OCI-LY1 (cell line): ENCODE data around the gene PSMD6.

ENCODE experiments used
- H2AFZ ChIP-seq: fragments of 200-600 bp; sonication (generic), shearing (Covaris generic); 2 replicates; pipeline ENCODE4 v1.6.0; 2014; ENCODE audit warnings: antibody characterized with exemption, mild to moderate bottlenecking, low read length
- H3F3A ChIP-seq: fragments of 200-600 bp; sonication (generic), shearing (Covaris generic); 2 replicates; pipeline ENCODE4 v1.6.0; 2014; ENCODE audit warnings: mild to moderate bottlenecking, antibody characterized with exemption, low read length, moderate library complexity; ENCODE audit not compliant: insufficient read depth
- H3K27ac ChIP-seq: fragments of 200-600 bp; sonication (generic); 2 replicates; pipeline ENCODE4 v1.5.1; 2014; ENCODE audit warnings: low read length, mixed run types, mild to moderate bottlenecking, low read depth; ENCODE audit not compliant: poor library complexity, severe bottlenecking
- H3K27me3 ChIP-seq: fragments of 200-600 bp; sonication (generic); 2 replicates; pipeline ENCODE4 v1.6.0; 2014; ENCODE audit warnings: antibody characterized with exemption, mild to moderate bottlenecking, low read length, moderate library complexity; ENCODE audit not compliant: insufficient read depth
- H3K36me3 ChIP-seq: fragments of 200-600 bp; sonication (generic); 2 replicates; pipeline ENCODE4 v1.6.1; 2014; ENCODE audit warnings: mild to moderate bottlenecking, antibody characterized with exemption, low read length, moderate library complexity, mixed read lengths; ENCODE audit not compliant: insufficient read depth
- H3K4me1 ChIP-seq: fragments of 200-600 bp; sonication (generic); 2 replicates; pipeline ENCODE4 v1.5.1; 2014; ENCODE audit warnings: mild to moderate bottlenecking, low read length, moderate library complexity; ENCODE audit not compliant: insufficient read depth, severe bottlenecking
- H3K4me2 ChIP-seq: fragments of 200-600 bp; sonication (generic), shearing (Covaris generic); 2 replicates; pipeline ENCODE4 v1.6.1; 2014; ENCODE audit warnings: low read length
- H3K4me3 ChIP-seq: fragments of 200-600 bp; sonication (generic); 2 replicates; pipeline ENCODE4 v1.5.1; 2014; ENCODE audit warnings: low read length, low read depth, mild to moderate bottlenecking, mixed read lengths; ENCODE audit not compliant: poor library complexity, severe bottlenecking
- H3K79me2 ChIP-seq: fragments of 200-600 bp; shearing (Covaris generic); 2 replicates; pipeline ENCODE4 v1.6.1; 2016; ENCODE audit warnings: mixed run types, low read length, mixed read lengths; ENCODE audit not compliant: insufficient read depth
- H3K9ac ChIP-seq: fragments of 200-600 bp; sonication (generic), shearing (Covaris generic); 2 replicates; pipeline ENCODE4 v1.6.1; 2014; ENCODE audit warnings: mild to moderate bottlenecking, low read length, mixed read lengths
- H3K9me2 ChIP-seq: fragments of 200-600 bp; sonication (generic), shearing (Covaris generic); 2 replicates; pipeline ENCODE4 v1.6.1; 2014; ENCODE audit warnings: low read depth, mild to moderate bottlenecking, low read length, mixed read lengths
- H3K9me3 ChIP-seq: fragments of 200-600 bp; shearing (Covaris generic); 2 replicates; pipeline ENCODE4 v1.6.1; 2014; ENCODE audit warnings: low read length, mixed read lengths
- H4K20me1 ChIP-seq: fragments of 200-600 bp; sonication (generic), shearing (Covaris generic); 2 replicates; pipeline ENCODE4 v1.6.0; 2016; ENCODE audit warnings: mild to moderate bottlenecking, low read length; ENCODE audit not compliant: insufficient read depth
- CTCF ChIP-seq: fragments of 200-600 bp; sonication (generic), shearing (Covaris generic); IDR thresholded peaks from 2 replicates; pipeline ENCODE4 v1.5.1; 2017; ENCODE audit warnings: mild to moderate bottlenecking, antibody characterized with exemption, low read length, moderate library complexity, mixed read lengths
- EZH2 ChIP-seq: fragments of 200-600 bp; sonication (generic), shearing (Covaris generic); IDR thresholded peaks from 2 replicates; pipeline ENCODE4 v1.8.0; 2017; ENCODE audit warnings: borderline replicate concordance, mixed run types, mild to moderate bottlenecking, antibody characterized with exemption, low read length, moderate library complexity, mixed read lengths

Gene PSMD6

GRCh38 chr3:64058566-64058965 lies 35.3 kb upstream of the PSMD6 start:
- no peak overlapping the region for H3K4me3 ChIP-seq
- no peaks in the 10 kb centered on the region for H3F3A ChIP-seq
- H3K27me3 ChIP-seq, result no peaks in the 10 kb centered on the region
- no peaks in the 10 kb centered on the region for H3K9me2 ChIP-seq
- H2AFZ ChIP-seq, result no peak overlapping the region
- no peaks in the 10 kb centered on the region for H3K36me3 ChIP-seq
- no peaks in the 10 kb centered on the region for H4K20me1 ChIP-seq
- no peak overlapping the region for H3K9ac ChIP-seq
- no peaks in the 10 kb centered on the region for H3K9me3 ChIP-seq
- no peak overlapping the region for H3K4me2 ChIP-seq
- H3K27ac ChIP-seq, result no peak overlapping the region
- no peaks in the 10 kb centered on the region for H3K79me2 ChIP-seq
- H3K4me1 ChIP-seq, result no peaks in the 10 kb centered on the region
- TF ChIP-seq EZH2 (no peak), CTCF (no peak)

- H3K4me2 ChIP-seq, result no peak overlapping the region
- TF ChIP-seq EZH2, result no peak
- no peak for TF ChIP-seq CTCF
- H3K9ac ChIP-seq, result no peak overlapping the region
- H3K4me3 ChIP-seq, result no peak overlapping the region
- no peaks in the 10 kb centered on the region for H3K79me2 ChIP-seq
- no peaks in the 10 kb centered on the region for H3K9me3 ChIP-seq
- H3K9me2 ChIP-seq, result no peaks in the 10 kb centered on the region
- no peak overlapping the region for H3K27ac ChIP-seq
- no peaks in the 10 kb centered on the region for H3K4me1 ChIP-seq
- H3K27me3 ChIP-seq, result no peaks in the 10 kb centered on the region
- H3K36me3 ChIP-seq, result no peaks in the 10 kb centered on the region
- H2AFZ ChIP-seq, result no peak overlapping the region
- no peaks in the 10 kb centered on the region for H4K20me1 ChIP-seq
- no peaks in the 10 kb centered on the region for H3F3A ChIP-seq
Observed at GRCh38 chr3:64057231-64057630, 33.9 kb upstream of the PSMD6 start.

GRCh38 chr3:64056606-64057180 lies 33.4 kb upstream of the PSMD6 start:
- H2AFZ ChIP-seq, result no peak overlapping the region
- no peaks in the 10 kb centered on the region for H3K27me3 ChIP-seq
- H4K20me1 ChIP-seq, result no peaks in the 10 kb centered on the region
- TF ChIP-seq EZH2 (no peak), CTCF (no peak)
- H3F3A ChIP-seq, result no peaks in the 10 kb centered on the region
- H3K4me1 ChIP-seq, result no peaks in the 10 kb centered on the region
- H3K9ac ChIP-seq, result no peak overlapping the region
- no peaks in the 10 kb centered on the region for H3K79me2 ChIP-seq
- no peaks in the 10 kb centered on the region for H3K36me3 ChIP-seq
- H3K4me2 ChIP-seq, result no peak overlapping the region
- no peak overlapping the region for H3K4me3 ChIP-seq
- H3K9me2 ChIP-seq, result no peaks in the 10 kb centered on the region
- no peak overlapping the region for H3K27ac ChIP-seq
- H3K9me3 ChIP-seq, result no peaks in the 10 kb centered on the region
